Neural crest cell (in vitro differentiated cells): ENCODE data around the gene IRF8. TPM values are rescaled to one million over a fixed set of nuclear protein-coding genes. Genes with fewer than 3 reads are reported as not detected.
"Not testable (repeated sequence)": the region's sequence is repeated elsewhere in the genome, so short reads cannot be mapped to it uniquely, and the experiment has no call there.

ENCODE experiments used
- DNase-seq: peaks from one replicate; pipeline ENCODE4 v3.0.0; 2021; ENCODE audit warnings: low read depth, mixed read lengths, low spot score
- H3K27ac Mint-ChIP-seq: one replicate; pipeline ENCODE4 v1.8.0; 2021; ENCODE audit warnings: mild to moderate bottlenecking, mixed read lengths; ENCODE audit not compliant: unreplicated experiment
- H3K27me3 Mint-ChIP-seq: 2 replicates; pipeline ENCODE4 v1.8.0; 2021; ENCODE audit warnings: low read depth, mild to moderate bottlenecking, mixed read lengths
- H3K36me3 Mint-ChIP-seq: 2 replicates; pipeline ENCODE4 v1.8.0; 2021; ENCODE audit warnings: low read depth, mild to moderate bottlenecking, mixed read lengths
- H3K4me1 Mint-ChIP-seq: 2 replicates; pipeline ENCODE4 v1.8.0; 2021; ENCODE audit warnings: mixed read lengths
- H3K4me3 Mint-ChIP-seq: one replicate; pipeline ENCODE4 v1.8.0; 2021; ENCODE audit warnings: mild to moderate bottlenecking, mixed read lengths
- H3K9me3 Mint-ChIP-seq: 2 replicates; pipeline ENCODE4 v1.8.0; 2021; ENCODE audit warnings: mixed read lengths
- CTCF ChIP-seq: fragments of 200-600 bp; sonication (generic); conservative IDR thresholded peaks from 2 replicates; pipeline ENCODE4 v1.5.0; 2021; ENCODE audit warnings: antibody characterized with exemption, mild to moderate bottlenecking
- total RNA-seq: library from RNA; stranded (reverse); gene quantifications from 2 replicates; pipeline ENCODE4 v1.2.1, GENCODE V29; 2021

The IRF8 gene
- total RNA-seq, 1 donor from 2014 or later, result 0.19 TPM

GRCh38 chr16:85869785-85870558 lies 29.0 kb upstream of the IRF8 start:
- Mint-ChIP-seq H3K4me1 (no peaks in the 10 kb centered on the region), H3K27me3 (peaks cover 45% of the 10 kb centered on the region), H3K9me3 (peaks cover 2% of the 10 kb centered on the region), H3K36me3 (no peaks in the 10 kb centered on the region), H3K27ac (no peak overlapping the region), H3K4me3 (no peak overlapping the region)
- no peak for TF ChIP-seq CTCF
- DNase-seq, result no peak

GRCh38 chr16:85871756-85872155 lies 27.2 kb upstream of the IRF8 start:
- H3K36me3 Mint-ChIP-seq, result no peaks in the 10 kb centered on the region
- H3K27ac Mint-ChIP-seq, result no peak overlapping the region
- H3K27me3 Mint-ChIP-seq, result peaks cover 59% of the 10 kb centered on the region
- no peaks in the 10 kb centered on the region for H3K4me1 Mint-ChIP-seq
- H3K4me3 Mint-ChIP-seq, result no peak overlapping the region
- TF ChIP-seq CTCF, result no peak
- no peak for DNase-seq
- H3K9me3 Mint-ChIP-seq, result no peaks in the 10 kb centered on the region

- Mint-ChIP-seq H3K4me1 (no peaks in the 10 kb centered on the region), H3K4me3 (no peak overlapping the region), H3K27ac (no peak overlapping the region), H3K27me3 (peaks cover 57% of the 10 kb centered on the region), H3K36me3 (no peaks in the 10 kb centered on the region), H3K9me3 (no peaks in the 10 kb centered on the region)
- no peak for TF ChIP-seq CTCF
- DNase-seq, result no peak
Measured at GRCh38 chr16:85872734-85873133, 26.2 kb upstream of the IRF8 start.

- Mint-ChIP-seq H3K4me3 (no peak overlapping the region), H3K27ac (no peak overlapping the region), H3K4me1 (no peaks in the 10 kb centered on the region), H3K36me3 (no peaks in the 10 kb centered on the region), H3K9me3 (no peaks in the 10 kb centered on the region), H3K27me3 (peaks cover 54% of the 10 kb centered on the region)
- no peak for DNase-seq
- no peak for TF ChIP-seq CTCF
Measured at GRCh38 chr16:85873153-85873552, 25.8 kb upstream of the IRF8 start.

- not testable (repeated sequence) for H3K36me3 Mint-ChIP-seq, H3K9me3 Mint-ChIP-seq, DNase-seq, H3K4me3 Mint-ChIP-seq, H3K27ac Mint-ChIP-seq, H3K4me1 Mint-ChIP-seq
- H3K27me3 Mint-ChIP-seq, result peaks cover 51% of the 10 kb centered on the region
Measured at GRCh38 chr16:85874031-85874430, 24.9 kb upstream of the IRF8 start.

- H3K9me3 Mint-ChIP-seq, result no peaks in the 10 kb centered on the region
- DNase-seq, result no peak
- H3K27me3 Mint-ChIP-seq, result peaks cover 55% of the 10 kb centered on the region
- no peaks in the 10 kb centered on the region for H3K36me3 Mint-ChIP-seq
- no peak overlapping the region for H3K27ac Mint-ChIP-seq
- no peak overlapping the region for H3K4me3 Mint-ChIP-seq
- no peaks in the 10 kb centered on the region for H3K4me1 Mint-ChIP-seq
- TF ChIP-seq CTCF, result no peak
Measured at GRCh38 chr16:85878407-85878806, 20.6 kb upstream of the IRF8 start.
